Peyer's patch (tissue), 4 donors: Measurements from ENCODE around the gene GKN1.

Experiments
- CTCF ChIP-seq, 6 experiments: fragments of 450-650 bp in 4 of 6; fragments of 200-600 bp in 2 of 6; sonication (generic) in 1 of 6; IDR thresholded peaks; one replicate each; pipeline ENCODE4 v1.5.1; 2017 to 2019; ENCODE audit warnings: antibody characterized with exemption in 6 of 6, mild to moderate bottlenecking in 3 of 6, moderate library complexity in 1 of 6
- POLR2A ChIP-seq, 2 donors: fragments of 450-650 bp; IDR thresholded peaks; one replicate each; pipeline ENCODE4 v1.5.1; 2017; ENCODE audit warnings: antibody characterized with exemption in 2 of 2, mild to moderate bottlenecking in 2 of 2, moderate library complexity in 2 of 2

GRCh38 chr2:68940369-68940768, 34.1 kb upstream of the GKN1 start:
- TF ChIP-seq CTCF (IDR thresholded peaks at IDR 0.05): no peak
- TF ChIP-seq POLR2A (IDR thresholded peaks at IDR 0.05): no peak
